Heart right ventricle (tissue), 16 donors: ENCODE data around the gene DTNBP1. TPM values are rescaled to one million over a fixed set of nuclear protein-coding genes. Genes with fewer than 3 reads are reported as not detected.

Experiments used
- ATAC-seq, 8 donors: fragments of 200-7000 bp; cut with Tn5 transposase; one replicate each; pipeline ENCODE4 v1.9.1; 2020; ENCODE audit warnings: mild to moderate bottlenecking in 8 of 8, moderate library complexity in 8 of 8, moderate number of reproducible peaks in 1 of 8
- DNase-seq, 2 donors: peaks; one replicate each; pipeline ENCODE4 v3.0.0-alpha.2; 2020
- H3K27ac ChIP-seq, 10 donors: fragments of 200-600 bp; sonication (generic) in 2 of 10; one replicate each; pipeline versions ENCODE4 v1.5.0 to v1.8.0; 2020 to 2022; ENCODE audit warnings: mild to moderate bottlenecking in 3 of 10
- H3K27me3 ChIP-seq, 7 donors: fragments of 200-600 bp; one replicate each; pipeline ENCODE4 v1.8.0; 2021 to 2022; ENCODE audit warnings: mild to moderate bottlenecking in 2 of 7
- H3K36me3 ChIP-seq, 9 donors: fragments of 200-600 bp; sonication (generic) in 1 of 9; one replicate each; pipeline versions ENCODE4 v1.5.0 to v1.8.0; 2020 to 2022; ENCODE audit warnings: mild to moderate bottlenecking in 2 of 9
- H3K4me1 ChIP-seq, 9 donors: fragments of 200-600 bp; sonication (generic) in 1 of 9; one replicate each; pipeline versions ENCODE4 v1.5.0 to v1.8.0; 2020 to 2022; ENCODE audit warnings: mild to moderate bottlenecking in 4 of 9
- H3K4me3 ChIP-seq, 10 donors: fragments of 200-600 bp; sonication (generic) in 2 of 10; one replicate each; pipeline versions ENCODE4 v1.5.0 to v1.8.0; 2020 to 2022; ENCODE audit warnings: mild to moderate bottlenecking in 7 of 10, moderate library complexity in 2 of 10
- H3K9me3 ChIP-seq, 11 donors: fragments of 200-600 bp in 10 of 11; sonication (generic) in 2 of 11; one replicate each; pipeline versions ENCODE4 v1.5.0 to v1.8.0; 2013 to 2022; ENCODE audit warnings: mild to moderate bottlenecking in 2 of 11, control low read depth in 1 of 11, moderate library complexity in 1 of 11
- CTCF ChIP-seq, 9 donors: fragments of 200-600 bp; sonication (generic) in 2 of 9; IDR thresholded peaks; one replicate each; pipeline versions ENCODE4 v1.5.0 to v1.8.0; 2021 to 2022; ENCODE audit warnings: antibody characterized with exemption in 9 of 9, mild to moderate bottlenecking in 5 of 9, moderate library complexity in 1 of 9
- WGBS, 2 donors: extraction: QIAGEN DNeasy Blood & Tissue Kit; methylation state at CpG; one replicate each; pipeline ENCODE4 v1.1.7; 2013; ENCODE audit warnings: inconsistent platforms in 1 of 2; 5-methylcytosine and 5-hydroxymethylcytosine counted together
- intact Hi-C, 10 donors: fragments of 100-400 bp; cut with DNase I; formaldehyde crosslinking; loops; one replicate each; pipeline versions ENCODE4 v1.11.1 to v1.14.2; 2022
- polyA plus RNA-seq, 2 donors: library from polyadenylated mRNA; stranded (reverse); fragments of 200-250 nt; gene quantifications; one replicate each; pipeline ENCODE4 v1.2.3, GENCODE V29; 2013
- total RNA-seq, 10 donors: library from RNA; stranded (reverse); fragmentation: NEBNext Ultra II Directional in 3 of 10; extraction: Animal tissue kit (Norgen Biotek cat#: 25700) in 3 of 10; gene quantifications; one replicate each; pipeline versions ENCODE4 v1.2.1 to v1.2.4, GENCODE V29; 2021 to 2023
- donor health status: Arrhythmogenic right ventricular cardiomyopathy.
- donor health status: ischemic (EF 13 %, LVEDD 7.1; RV severe dilation, severe dysfunction).
- donor health status: healthy with polysubstance abuse.
- donor health status: DM: no; HTN: yes; CAD: no.
- donor health status: DM: no; HTN: no; CAD: no.
- donor health status: ischemic (EF 25% LVEDD 6.9; RV normal size, moderate dysfunction).
- donor health status: ischemic (EF 25% LVEDD 5.7; RV mildly dilated, moderate dysfunction).
- donor health status: healthy.
- donor health status: DM: yes; HTN: yes; CAD: no.
- donor health status: Ischemic cardiomyopathy.
- donor health status: ischemic (EF 35%, LVEDD 5.7; RV mildly dilated, moderate dysfunction).
- donor health status: nonischemic (EF 11% LVEDD 7.7; RV severe dilation, severe dysfunction).
- donor health status: DM: yes; HTN: yes; CAD: no.
- donor health status: PGD.
- donor health status: ischemic (EF 29% LVEDD 5.4; RV normal size, mild dysfunction).
- donor health status: nonischemic (EF 23%, LVEDD 6.1; RV moderate dilation, normal function).

Gene DTNBP1
- total and polyA plus RNA-seq, 12 donors = 5.0 to 27.5 (median 18.4) TPM

GRCh38 chr6:15574023-15574422 is 88.8 kb downstream of the DTNBP1 start:
- no peak for DNase-seq
- Histone ChIP-seq H3K36me3 (peaks cover 0 to 6% (median 0%) of the 10 kb centered on the region in 9 donors), H3K4me3 (no peak overlapping the region), H3K4me1 (peaks cover 0 to 22% (median 5%) of the 10 kb centered on the region in 9 donors), H3K9me3 (peaks cover 0 to 5% (median 0%) of the 10 kb centered on the region in 11 donors), H3K27ac (no peak overlapping the region), H3K27me3 (no peaks in the 10 kb centered on the region)
- intact Hi-C loops = no loop called here
- TF ChIP-seq CTCF (IDR thresholded peaks at IDR 0.05) = no peak
- ATAC-seq = no peak
- 73 to 81% methylated on average over 4 of the region's 4 CpGs for WGBS, 2 donors

GRCh38 chr6:15573384-15573783 is 89.4 kb downstream of the DTNBP1 start:
- H3K36me3 ChIP-seq = peaks cover 0 to 6% (median 0%) of the 10 kb centered on the region in 9 donors
- H3K27me3 ChIP-seq = no peaks in the 10 kb centered on the region
- H3K4me1 ChIP-seq = peaks cover 0 to 22% (median 11%) of the 10 kb centered on the region in 9 donors
- peaks cover 0 to 5% (median 0%) of the 10 kb centered on the region in 11 donors for H3K9me3 ChIP-seq
- intact Hi-C loops = no loop called here
- WGBS, 2 donors = 97 to 98% methylated on average over 4 of the region's 4 CpGs
- no peak overlapping the region for H3K4me3 ChIP-seq
- ATAC-seq (no peak), DNase-seq (no peak)
- H3K27ac ChIP-seq = no peak overlapping the region
- no peak for TF ChIP-seq CTCF (IDR thresholded peaks at IDR 0.05)

- ATAC-seq = no peak
- Histone ChIP-seq H3K27me3 (no peaks in the 10 kb centered on the region), H3K4me1 (peaks cover 0 to 22% (median 11%) of the 10 kb centered on the region in 9 donors), H3K36me3 (peaks cover 0 to 6% (median 0%) of the 10 kb centered on the region in 9 donors), H3K9me3 (peaks cover 0 to 5% (median 0%) of the 10 kb centered on the region in 11 donors), H3K27ac (no peak overlapping the region), H3K4me3 (no peak overlapping the region)
- intact Hi-C loops = no loop called here
- WGBS, 2 donors = 99% methylated on average over 5 of the region's 5 CpGs
- no peak for TF ChIP-seq CTCF (IDR thresholded peaks at IDR 0.05)
- DNase-seq = no peak
These were observed 90.4 kb downstream of the DTNBP1 start for GRCh38 chr6:15572296-15573016.

GRCh38 chr6:15570171-15570570 is 92.7 kb downstream of the DTNBP1 start:
- TF ChIP-seq CTCF (IDR thresholded peaks at IDR 0.05) = no peak
- no peak for DNase-seq
- no peak for ATAC-seq
- H3K36me3 ChIP-seq = peaks cover 0 to 6% (median 0%) of the 10 kb centered on the region in 9 donors
- peaks cover 0 to 5% (median 0%) of the 10 kb centered on the region in 11 donors for H3K9me3 ChIP-seq
- no peak overlapping the region for H3K4me3 ChIP-seq
- WGBS, 2 donors = 95 to 96% methylated on average over 2 of the region's 2 CpGs
- no peaks in the 10 kb centered on the region for H3K27me3 ChIP-seq
- peaks cover 0 to 18% (median 11%) of the 10 kb centered on the region in 9 donors for H3K4me1 ChIP-seq
- peak overlapping the region in 1 of 10 donors; percentile 20 for H3K27ac ChIP-seq
- intact Hi-C loops = no loop called here
